Activated CD8-positive, alpha-beta memory T cell treated with anti-CD3 and anti-CD28 coated beads for 36 hours (primary cell): Measurements from ENCODE around the gene RBL2. TPM values are rescaled to one million over a fixed set of nuclear protein-coding genes. Genes with fewer than 3 reads are reported as not detected.

Experiments used
- total RNA-seq, 2 experiments: library from RNA; stranded (reverse); gene quantifications; one replicate each; pipeline ENCODE4 v1.2.3, GENCODE V29; 2021

The RBL2 gene
- total RNA-seq, 2 experiments from 2014 or later: 47.0 to 49.6 TPM

Other genes with a start within 250 kb of the RBL2 start
- 10 to 100 TPM; 26.5 to 28.7 TPM for gene AKTIP, start 68.7 kb downstream of the RBL2 start, total RNA-seq